Right renal cortex interstitium (tissue), 3 donors: Measurements from ENCODE around the gene WDR81. TPM values are rescaled to one million over a fixed set of nuclear protein-coding genes. Genes with fewer than 3 reads are reported as not detected.
"Not testable (repeated sequence)": the region's sequence is repeated elsewhere in the genome, so short reads cannot be mapped to it uniquely, and the experiment has no call there.

ENCODE experiments used
- DNase-seq, 3 donors: peaks; one replicate each; pipeline ENCODE4 v3.0.0-alpha.2; 2013; ENCODE audit warnings: low read depth in 3 of 3, low spot score in 2 of 3
- polyA plus RNA-seq, 3 donors: library from polyadenylated mRNA; unstranded; fragments of 120-200 nt; gene quantifications; one replicate each; pipeline ENCODE4 v1.2.1, GENCODE V29; 2013; ENCODE audit not compliant: insufficient read length in 3 of 3

WDR81 gene
- polyA plus RNA-seq, 3 donors = 10.8 to 15.5 (median 12.1) TPM

DNA sequence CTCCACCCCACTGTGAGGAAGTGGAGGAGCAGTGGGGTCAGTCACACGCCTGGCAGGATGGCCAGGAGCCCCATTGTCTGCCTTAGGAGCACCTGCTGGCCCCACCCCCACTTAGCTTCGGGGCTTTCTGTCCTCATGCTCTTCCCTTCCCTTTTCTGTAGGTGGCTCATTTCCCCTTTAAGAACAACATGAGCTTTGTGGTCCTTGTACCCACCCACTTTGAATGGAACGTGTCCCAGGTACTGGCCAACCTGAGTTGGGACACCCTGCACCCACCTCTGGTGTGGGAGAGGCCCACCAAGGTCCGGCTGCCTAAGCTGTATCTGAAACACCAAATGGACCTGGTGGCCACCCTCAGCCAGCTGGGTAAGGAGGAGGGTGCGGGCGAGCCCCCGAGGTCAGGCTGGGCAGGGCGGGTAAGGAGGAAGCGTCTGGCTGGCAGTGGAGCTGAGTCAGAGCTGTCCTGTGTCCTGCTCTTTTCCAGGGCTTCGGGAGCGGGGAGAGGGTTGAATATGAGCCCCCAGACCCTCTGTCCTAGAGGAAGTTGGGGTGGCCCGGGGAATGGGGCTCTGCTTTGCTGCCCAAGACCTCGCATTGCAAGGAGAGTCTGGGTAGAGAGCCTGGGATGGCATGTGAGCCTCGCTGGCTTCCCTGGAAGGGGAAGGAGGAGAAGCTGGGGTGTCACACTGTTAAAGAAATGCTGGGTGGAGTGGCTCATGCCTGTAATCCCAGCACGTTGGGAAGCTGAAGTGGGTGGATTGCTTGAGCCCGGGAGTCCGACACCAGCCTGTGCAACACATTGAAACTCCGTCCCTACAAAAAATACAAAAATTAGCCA lies 28.1 kb downstream of the WDR81 start:
- no peak for DNase-seq

DNA sequence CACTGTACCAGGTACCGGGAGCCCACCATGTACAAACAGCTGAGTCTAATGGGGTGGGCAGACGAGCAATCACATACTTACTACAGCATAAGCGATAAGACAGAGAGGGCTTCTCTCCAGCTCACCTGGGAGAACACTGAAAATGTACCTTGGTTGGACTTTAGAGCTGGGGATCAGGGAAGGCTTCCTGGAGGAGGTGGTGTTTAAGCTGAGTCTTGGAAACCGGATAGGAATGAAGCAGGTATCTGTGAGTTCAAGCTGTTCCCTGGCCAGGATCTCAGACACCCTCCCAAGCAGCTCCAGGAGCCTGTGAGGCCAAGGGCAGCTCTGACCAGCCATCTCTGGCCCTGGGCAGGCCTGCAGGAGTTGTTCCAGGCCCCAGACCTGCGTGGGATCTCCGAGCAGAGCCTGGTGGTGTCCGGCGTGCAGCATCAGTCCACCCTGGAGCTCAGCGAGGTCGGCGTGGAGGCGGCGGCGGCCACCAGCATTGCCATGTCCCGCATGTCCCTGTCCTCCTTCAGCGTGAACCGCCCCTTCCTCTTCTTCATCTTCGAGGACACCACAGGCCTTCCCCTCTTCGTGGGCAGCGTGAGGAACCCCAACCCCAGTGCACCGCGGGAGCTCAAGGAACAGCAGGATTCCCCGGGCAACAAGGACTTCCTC lies 29.4 kb downstream of the WDR81 start:
- DNase-seq = no peak

DNA sequence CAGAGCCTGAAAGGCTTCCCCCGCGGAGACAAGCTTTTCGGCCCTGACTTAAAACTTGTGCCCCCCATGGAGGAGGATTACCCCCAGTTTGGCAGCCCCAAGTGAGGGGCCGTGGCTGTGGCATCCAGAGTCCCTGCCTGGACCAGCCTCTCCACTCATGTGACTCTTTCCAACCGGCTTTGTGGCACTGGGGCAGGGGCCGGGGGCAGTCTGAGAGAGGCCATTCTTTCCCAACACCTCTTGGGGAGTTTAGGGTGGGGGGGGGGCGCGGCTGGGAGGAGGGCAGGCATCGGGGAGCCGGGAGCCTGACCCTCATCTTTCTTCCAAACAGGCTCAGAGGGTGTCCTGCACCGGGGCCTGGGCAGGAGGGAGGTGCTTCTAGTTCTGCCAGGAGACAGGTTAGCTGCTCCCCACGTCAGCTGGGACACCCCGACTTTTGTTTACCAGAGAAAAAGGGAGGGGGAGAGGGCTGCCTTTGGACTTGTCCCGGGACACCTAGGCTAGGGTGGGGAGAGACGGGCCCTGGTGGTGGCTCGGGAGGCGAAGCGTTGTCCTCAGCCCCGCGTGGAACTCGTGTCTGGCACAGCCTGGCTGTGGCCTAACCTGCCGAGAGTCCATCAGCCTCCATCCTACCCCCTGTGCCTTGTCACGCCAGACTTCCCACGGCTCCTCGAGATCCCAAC lies 30.1 kb downstream of the WDR81 start:
- no peak for DNase-seq

DNA sequence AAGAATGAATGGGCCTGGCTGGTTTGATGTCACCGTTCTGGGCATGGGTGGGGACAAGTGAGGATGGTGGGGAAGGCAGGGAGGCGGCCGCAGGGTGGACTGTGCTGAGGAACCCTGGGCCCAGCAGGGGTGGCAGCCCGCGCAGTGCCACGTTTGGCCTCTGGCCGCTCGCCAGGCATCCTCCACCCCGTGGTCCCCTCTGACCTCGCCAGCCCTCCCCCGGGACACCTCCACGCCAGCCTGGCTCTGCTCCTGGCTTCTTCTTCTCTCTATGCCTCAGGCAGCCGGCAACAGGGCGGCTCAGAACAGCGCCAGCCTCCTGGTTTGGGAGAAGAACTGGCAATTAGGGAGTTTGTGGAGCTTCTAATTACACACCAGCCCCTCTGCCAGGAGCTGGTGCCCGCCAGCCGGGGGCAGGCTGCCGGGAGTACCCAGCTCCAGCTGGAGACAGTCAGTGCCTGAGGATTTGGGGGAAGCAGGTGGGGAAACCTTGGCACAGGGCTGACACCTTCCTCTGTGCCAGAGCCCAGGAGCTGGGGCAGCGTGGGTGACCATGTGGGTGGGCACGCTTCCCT lies 30.8 kb downstream of the WDR81 start:
- no peak for DNase-seq

DNA sequence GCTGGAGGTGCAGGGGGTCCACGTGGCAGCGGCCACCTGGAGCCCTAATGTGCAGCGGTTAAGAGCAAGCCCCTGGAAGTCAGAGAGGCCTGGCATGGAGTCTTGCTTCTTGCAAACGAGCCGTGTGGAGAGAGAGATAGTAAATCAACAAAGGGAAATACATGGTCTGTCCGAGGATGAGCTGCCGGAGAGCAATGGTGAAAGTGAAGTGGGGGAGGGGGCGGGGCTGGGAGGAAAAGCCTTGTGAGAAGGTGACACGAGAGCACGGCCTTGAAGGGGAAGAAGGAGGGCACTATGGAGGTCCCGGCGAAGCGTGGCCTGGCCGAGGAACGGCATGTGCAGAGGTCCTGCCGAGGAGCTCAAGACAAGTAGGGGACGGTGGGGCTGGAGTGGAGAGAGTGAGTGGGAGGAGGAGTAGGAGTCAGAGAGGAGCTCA lies 31.3 kb downstream of the WDR81 start:
- no peak for DNase-seq

DNA sequence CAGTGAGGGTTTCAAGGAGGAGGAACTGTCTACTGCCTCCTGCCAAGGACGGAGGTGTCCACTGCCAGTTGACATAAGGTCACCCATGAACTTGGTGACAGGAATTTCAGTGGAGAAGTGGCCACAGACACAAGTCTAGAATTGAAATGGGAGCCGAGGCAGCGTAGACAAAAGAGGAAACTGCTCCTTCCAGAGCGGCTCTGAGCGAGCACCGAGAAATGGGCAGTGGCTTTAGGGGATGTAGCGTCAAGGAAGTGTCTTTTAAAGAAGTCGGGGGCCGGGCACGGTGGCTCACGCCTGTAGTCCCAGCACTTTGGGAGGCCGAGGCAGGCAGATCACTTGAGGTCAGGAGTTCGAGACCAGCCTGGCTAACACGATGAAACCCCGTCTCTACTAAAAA lies 34.3 kb downstream of the WDR81 start:
- DNase-seq = no peak

DNA sequence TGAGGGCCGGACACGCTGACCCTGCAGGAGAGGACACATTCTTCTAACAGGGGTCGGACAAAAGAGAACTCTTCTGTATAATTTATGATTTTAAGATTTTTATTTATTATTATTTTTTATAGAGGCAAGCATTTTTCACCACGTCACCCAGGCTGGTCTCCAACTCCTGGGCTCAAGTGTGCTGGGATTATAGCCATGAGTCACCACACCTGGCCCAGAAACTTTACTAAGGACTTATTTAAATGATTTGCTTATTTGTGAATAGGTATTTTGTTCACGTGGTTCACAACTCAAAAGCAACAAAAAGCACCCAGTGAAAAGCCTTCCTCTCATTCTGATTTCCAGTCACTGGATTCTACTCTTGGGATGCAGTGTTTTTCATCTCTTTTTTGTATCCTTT lies 35.0 kb downstream of the WDR81 start:
- no peak for DNase-seq

DNA sequence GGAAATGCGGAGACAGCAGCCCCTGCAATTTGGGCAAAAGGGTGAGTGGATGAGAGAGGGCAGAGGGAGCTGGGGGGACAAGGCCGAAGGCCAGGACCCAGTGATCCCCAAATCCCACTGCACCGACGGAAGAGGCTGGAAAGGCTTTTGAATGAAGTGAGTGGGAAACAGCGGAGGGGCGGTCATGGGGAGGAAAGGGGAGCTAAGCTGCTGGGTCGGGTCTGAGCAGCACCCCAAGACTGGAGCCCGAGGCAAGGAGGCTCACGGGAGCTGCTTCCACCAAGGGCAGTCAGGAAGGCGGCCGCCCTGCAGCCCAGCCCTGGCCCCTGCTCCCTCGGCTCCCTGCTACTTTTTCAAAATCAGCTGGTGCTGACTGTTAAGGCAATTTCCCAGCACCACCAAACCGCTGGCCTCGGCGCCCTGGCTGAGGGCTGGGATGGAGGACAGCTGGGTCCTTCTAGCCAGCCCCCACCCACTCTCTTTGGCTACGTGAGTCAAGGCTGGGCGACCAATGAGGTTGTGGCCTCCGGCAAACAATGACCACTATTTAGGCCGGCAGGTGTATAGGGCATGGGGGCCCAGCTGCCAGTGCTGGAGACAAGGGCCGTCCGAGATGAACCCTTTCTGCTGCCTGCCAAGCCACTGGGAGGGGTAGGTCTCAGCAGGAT lies 37.9 kb downstream of the WDR81 start:
- DNase-seq = no peak

DNA sequence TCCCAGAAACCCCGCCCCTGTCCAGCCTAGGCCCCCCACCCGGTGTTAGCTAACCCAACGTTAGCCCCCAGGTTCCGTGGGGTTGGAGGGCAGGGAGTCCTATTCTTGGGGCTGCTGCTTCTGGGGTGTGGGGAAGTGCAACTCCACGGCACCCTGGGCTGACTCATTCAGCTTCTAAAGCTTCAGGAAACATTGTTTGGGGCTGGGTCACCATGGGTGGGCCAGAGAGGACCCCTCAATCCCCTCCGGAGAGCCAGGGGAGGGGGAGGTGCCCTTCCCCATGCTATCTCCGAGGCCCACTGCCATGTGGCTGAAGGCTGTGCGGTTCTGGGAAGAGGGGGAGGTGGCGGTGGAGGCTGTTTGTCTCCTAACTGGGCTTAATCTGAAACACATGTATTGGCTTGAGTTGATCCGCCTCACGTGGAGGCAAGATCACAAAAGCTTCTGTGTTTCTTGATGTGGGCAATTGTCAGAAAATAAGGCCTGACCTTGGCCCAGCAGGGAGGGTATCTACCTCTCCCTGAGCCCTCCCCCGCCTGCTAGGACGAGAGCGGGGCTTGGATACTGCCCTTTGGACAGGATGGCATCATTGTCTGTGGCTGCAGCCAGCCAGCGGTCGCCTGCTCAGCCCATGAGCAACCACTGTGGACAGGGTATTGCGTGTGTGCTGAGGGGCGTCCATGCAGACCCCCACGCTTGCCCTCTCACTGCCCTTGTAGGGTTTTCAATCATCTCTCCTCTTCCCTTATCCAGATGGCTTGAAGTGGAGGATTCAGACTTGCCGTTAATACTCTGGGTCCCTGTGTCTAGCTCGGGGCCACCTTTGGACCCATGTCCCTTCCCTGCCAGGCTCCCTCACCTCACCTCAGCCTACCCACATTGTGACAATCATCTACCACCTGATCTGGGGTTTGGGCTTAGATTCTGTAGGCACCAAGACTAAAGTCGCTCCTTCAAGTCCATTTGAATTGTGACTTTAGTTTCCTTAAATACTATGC lies 38.7 kb downstream of the WDR81 start:
- DNase-seq = no peak

DNA sequence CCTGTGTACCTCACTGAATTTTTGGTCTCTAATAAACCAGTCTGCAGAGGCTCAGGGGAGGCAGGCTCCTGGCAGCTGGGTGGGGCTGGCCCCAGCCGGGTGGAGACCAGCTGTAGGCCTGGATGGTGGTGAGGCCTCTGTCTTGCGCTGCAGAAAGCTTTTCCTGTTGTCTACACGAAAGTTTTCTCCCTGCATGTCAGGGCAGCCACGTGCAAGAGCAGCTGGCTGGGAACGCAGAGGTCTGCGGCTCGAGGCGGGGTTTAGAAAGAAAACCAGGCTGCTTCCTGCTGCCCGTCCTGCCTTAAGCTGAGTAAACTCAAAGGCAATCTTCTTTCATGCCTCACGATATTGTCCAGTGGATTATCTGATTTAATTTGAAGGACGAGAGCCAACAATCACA lies 39.8 kb downstream of the WDR81 start:
- DNase-seq = no peak

DNA sequence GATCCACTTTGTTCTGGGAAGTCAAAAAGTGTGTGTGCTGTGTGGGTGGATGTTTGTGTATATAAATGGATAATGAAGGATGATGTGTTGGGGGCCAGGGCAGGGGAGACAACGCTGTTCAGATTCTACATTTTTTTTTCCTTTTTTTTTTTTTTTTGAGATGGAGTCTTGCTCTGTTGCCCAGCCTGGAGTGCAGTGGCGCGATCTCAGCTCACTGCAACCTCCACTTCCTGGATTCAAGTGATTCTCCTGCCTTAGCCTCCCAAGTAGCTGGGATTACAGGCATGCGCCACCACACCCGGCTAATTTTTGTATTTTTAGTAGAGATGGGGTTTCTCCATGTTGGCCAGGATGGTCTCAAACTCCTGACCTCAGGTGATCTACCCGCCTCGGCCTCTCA lies 40.2 kb downstream of the WDR81 start:
- DNase-seq = not testable (repeated sequence)

DNA sequence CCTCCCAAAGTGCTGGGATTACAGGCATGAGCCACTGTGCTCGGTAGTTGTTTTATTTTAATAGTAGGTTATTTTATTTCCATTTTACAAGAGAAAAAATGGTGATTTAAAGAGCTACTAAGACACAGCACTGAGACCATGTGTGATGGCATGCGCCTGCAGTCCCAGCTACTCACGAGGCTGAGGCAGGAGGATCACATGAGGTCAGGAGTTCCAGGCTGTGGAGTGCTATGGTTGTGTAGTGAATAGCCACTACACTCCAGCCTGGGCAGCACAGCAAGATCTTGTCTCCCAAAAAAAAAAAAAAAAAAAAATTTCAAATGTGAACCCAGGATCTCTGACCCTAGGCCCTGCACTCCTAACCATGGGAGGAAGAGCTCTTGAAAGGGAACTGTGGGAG lies 41.1 kb downstream of the WDR81 start:
- no peak for DNase-seq

DNA sequence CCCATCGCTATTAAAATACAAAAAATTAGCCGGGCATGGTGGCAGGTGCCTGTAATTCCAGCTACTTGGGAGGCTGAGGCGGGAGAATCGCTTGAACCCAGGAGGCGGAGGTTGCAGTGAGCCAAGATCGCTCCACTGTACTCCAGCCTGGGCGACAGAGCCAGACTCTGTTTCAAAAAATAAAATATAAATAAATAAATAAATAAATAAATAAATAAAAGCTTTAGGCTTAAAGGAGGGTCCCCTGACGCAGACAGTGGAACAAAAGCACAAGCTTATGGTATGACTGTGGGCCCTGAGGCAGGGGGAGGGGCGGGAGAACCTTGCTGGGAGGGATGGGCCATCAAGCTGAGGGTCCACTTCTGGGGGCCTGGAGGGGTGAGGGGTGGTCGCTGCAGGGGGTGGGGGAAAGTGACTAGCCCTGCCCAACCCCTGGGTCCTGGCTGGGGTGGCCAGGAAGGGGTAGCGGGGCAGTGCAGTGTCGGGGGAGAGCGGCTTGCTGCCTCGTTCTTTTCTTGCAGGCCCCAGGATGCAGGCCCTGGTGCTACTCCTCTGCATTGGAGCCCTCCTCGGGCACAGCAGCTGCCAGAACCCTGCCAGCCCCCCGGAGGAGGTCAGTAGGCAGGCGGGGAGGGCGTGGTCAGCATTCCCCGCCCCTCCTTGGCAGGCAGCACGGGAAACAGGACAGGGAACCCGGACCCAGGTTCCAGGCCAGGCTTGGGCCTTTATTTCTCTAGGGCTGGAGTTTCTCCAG lies 42.1 kb downstream of the WDR81 start:
- DNase-seq = no peak

DNA sequence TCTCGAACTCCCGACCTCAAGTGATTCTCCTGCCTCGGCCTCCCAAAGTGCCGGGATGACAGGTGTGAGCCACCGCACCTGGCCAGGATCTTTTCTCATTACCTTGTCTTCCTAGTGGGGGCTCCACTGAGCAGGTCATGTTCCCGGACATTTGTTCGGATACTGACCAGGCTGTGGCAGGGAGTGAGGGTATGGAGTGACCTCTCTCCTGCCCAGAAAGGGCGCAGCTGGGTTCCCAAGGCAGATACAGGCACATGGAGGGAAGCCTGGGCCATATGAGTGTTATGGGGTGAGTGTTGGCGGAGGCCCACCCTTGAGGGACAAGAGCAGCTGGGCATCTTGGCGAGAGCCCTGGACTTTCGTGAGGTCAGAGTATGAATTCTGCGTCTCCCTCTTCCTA lies 42.9 kb downstream of the WDR81 start:
- no peak for DNase-seq

DNA sequence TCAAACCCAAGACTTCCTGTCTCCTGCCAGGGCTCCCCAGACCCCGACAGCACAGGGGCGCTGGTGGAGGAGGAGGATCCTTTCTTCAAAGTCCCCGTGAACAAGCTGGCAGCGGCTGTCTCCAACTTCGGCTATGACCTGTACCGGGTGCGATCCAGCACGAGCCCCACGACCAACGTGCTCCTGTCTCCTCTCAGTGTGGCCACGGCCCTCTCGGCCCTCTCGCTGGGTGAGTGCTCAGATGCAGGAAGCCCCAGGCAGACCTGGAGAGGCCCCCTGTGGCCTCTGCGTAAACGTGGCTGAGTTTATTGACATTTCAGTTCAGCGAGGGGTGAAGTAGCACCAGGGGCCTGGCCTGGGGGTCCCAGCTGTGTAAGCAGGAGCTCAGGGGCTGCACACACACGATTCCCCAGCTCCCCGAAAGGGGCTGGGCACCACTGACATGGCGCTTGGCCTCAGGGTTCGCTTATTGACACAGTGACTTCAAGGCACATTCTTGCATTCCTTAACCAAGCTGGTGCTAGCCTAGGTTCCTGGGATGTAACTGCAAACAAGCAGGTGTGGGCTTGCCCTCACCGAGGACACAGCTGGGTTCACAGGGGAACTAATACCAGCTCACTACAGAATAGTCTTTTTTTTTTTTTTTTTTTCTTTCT lies 45.4 kb downstream of the WDR81 start:
- DNase-seq = no peak

DNA sequence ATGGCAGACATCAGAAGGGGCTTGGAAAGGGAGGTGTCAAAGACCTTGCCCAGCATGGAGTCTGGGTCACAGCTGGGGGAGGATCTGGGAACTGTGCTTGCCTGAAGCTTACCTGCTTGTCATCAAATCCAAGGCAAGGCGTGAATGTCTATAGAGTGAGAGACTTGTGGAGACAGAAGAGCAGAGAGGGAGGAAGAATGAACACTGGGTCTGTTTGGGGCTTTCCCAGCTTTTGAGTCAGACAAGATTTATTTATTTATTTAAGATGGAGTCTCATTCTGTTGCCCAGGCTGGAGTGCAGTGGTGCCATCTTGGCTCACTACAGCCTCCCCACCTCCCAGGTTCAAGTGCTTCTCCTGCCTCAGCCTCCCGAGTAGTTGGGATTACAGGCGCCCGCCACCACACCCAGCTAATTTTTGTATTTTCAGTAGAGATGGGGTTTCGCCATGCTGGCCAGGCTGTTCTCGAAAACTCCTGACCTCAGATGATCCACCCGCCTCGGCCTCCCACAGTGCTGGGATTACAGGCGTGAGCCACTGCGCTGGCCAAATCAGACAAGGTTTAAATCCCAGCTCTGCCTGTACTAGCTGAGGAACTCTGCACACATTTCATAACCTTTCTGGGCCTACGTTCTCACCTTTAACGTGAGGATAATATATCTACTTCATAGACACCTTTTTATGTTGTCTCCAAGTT lies 48.6 kb downstream of the WDR81 start:
- DNase-seq = not testable (repeated sequence)

DNA sequence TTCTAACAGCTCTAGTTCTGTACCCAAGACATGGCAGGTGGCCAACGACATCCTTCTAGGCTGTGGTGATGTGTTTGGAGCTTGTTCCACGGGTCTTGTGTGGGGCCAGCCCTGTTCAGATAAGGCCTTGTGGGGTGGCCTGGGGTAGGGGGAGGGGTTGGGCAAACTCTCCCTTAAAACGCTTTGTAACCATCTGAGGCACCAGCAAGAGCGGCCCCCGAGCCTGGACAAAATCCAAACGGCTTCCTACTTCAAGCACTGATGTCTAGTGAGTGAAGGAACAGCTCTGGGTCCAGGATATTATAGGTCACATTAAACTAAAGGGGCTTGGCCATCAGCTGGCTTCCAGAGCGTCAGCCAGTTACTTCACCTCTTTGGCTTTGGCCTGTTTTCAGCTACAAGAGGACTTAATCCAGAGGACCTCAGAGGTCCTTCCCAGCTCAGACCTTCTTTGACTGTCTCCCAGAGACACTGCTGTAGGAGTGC lies 49.2 kb downstream of the WDR81 start:
- no peak for DNase-seq
